Measurements from ENCODE around the gene SNX1. TPM values are rescaled to one million over a fixed set of nuclear protein-coding genes. Genes with fewer than 3 reads are reported as not detected.

Gene SNX1
- total RNA-seq, 1 experiment from 2014 or later: 97.9 TPM

- DNase-seq: peak; percentile 99
- Histone ChIP-seq H3K9me3 (no peaks in the 10 kb centered on the region), H3K4me3 (peak within 1 kb of the TSS; percentile 73)
Measured at GRCh38 chr15:64162869-64163658, 67.3 kb downstream of the SNX1 start, which contains the start of gene PPIB. Gene PPIB (minus strand): TSS chr15:64163022. CDS start chr15:64162986, 36 bp downstream.

GRCh38 chr15:64163659-64164362, 68.0 kb downstream of the SNX1 start:
- DNase-seq: no peak
- Histone ChIP-seq H3K9me3 (no peaks in the 10 kb centered on the region), H3K27me3 (no peaks in the 10 kb centered on the region), H3K4me3 (peak overlapping the region; percentile 47), H3K36me3 (peaks cover 35% of the 10 kb centered on the region)

More at GRCh38 chr15:64162869-64163658, 67.3 kb downstream of the SNX1 start, which contains the start of gene PPIB:
- no peaks in the 10 kb centered on the region for H3K27me3 ChIP-seq
- H3K36me3 ChIP-seq: peaks cover 43% of the 10 kb centered on the region

DNA sequence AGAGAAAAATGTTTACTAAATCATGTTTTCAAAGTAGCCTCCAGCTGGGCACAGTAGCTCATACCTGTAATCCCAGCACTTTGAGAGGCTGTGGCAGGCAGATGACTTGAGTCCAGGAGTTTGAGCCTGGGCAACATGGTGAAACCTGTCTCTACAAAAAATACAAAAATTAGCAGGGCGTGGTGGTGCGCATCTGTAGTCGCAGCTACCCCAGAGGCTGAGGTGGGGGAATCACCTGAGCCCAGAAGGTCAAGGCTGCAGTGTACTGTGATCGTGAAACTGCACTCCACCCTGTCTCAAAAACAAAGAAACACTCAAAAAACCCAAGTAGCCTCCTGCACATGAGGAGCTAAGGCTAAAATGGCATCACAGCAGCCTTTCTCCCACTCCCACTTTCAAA, 68.7 kb downstream of the SNX1 start:
- Histone ChIP-seq H3K4me3 (no peak overlapping the region), H3K9me3 (no peaks in the 10 kb centered on the region), H3K36me3 (peaks cover 29% of the 10 kb centered on the region), H3K27me3 (no peaks in the 10 kb centered on the region)
- no peak for DNase-seq

GRCh38 chr15:64166102-64166890, 70.5 kb downstream of the SNX1 start:
- no peak overlapping the region for H3K4me3 ChIP-seq
- peaks cover 17% of the 10 kb centered on the region for H3K36me3 ChIP-seq
- H3K27me3 ChIP-seq: no peaks in the 10 kb centered on the region
- no peaks in the 10 kb centered on the region for H3K9me3 ChIP-seq
- no peak for DNase-seq

GRCh38 chr15:64180235-64180824, 84.5 kb downstream of the SNX1 start:
- Histone ChIP-seq H3K27me3 (no peaks in the 10 kb centered on the region), H3K4me3 (no peak overlapping the region)

DNA sequence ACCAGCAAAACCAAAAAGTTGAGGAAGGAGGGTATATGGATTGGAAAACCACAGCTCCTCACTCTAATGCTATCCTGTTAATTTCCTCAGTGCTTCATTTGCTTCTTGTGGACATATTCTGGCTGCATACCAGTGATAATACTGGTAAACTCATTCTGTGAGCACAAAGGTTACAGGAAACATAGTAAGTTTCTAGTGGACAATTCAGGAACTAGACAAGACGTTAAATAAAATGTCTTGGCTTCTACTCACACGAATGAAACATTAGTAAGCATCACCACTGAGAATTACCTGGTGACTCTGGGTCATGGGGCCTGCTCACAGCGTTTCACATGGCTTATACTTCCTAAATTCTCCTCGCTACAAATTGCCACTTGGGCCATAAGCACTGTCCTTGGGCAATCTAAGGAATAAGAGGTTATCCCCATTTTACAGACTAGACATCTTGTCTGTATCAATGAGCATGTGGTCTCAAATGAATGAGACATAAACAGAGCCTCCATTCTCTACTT, 87.1 kb downstream of the SNX1 start:
- Histone ChIP-seq H3K36me3 (peaks cover 15% of the 10 kb centered on the region), H3K4me3 (no peak overlapping the region), H3K27me3 (no peaks in the 10 kb centered on the region), H3K9me3 (no peaks in the 10 kb centered on the region)
- DNase-seq: no peak

More at GRCh38 chr15:64180235-64180824, 84.5 kb downstream of the SNX1 start:
- Histone ChIP-seq H3K9me3 (no peaks in the 10 kb centered on the region), H3K36me3 (peaks cover 14% of the 10 kb centered on the region)
- no peak for DNase-seq

DNA sequence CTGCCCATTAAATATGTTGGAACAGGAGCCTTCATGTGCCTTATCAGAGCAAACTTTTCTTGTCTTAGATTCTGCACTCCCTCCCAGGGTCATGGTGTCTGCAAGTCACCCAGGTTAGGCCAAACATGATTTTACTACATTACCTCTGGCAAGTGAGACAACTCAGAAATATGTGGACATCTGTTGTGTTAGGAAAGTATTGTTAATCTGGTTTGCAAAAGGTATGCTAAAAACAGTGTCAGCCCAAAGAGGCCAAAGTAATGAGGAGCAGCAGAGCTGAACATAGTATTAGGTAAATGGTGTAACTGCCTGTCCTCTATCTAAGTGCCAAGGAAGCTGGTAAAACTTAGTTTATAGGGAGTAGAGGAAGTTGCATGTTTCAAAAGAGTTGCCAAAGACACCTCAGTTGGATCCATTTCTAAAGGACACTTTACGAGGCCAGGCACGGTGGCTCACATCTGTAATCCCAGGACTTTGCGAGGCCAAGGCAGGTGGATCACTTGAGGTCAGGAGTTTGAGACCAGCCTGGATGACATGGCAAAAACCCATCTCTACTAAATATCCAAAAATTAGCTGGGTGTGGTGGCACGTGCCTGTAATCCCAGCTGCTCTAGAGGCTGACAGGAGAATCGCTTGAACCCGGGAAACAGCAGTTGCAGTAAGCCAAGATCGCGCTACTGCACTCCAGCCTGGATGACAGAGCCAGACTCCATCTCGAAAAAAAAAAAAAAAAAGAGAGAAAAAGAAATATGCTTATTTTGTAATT, 89.5 kb downstream of the SNX1 start:
- H3K27me3 ChIP-seq: no peaks in the 10 kb centered on the region
- no peak overlapping the region for H3K4me3 ChIP-seq
- peaks cover 19% of the 10 kb centered on the region for H3K36me3 ChIP-seq
- H3K9me3 ChIP-seq: no peaks in the 10 kb centered on the region
- DNase-seq: no peak

GRCh38 chr15:64187396-64188191, 91.8 kb downstream of the SNX1 start:
- peaks cover 17% of the 10 kb centered on the region for H3K36me3 ChIP-seq
- DNase-seq: no peak
- no peak overlapping the region for H3K4me3 ChIP-seq

More at GRCh38 chr15:64187396-64188191, 91.8 kb downstream of the SNX1 start:
- Histone ChIP-seq H3K27me3 (no peaks in the 10 kb centered on the region), H3K9me3 (no peaks in the 10 kb centered on the region)

Other genes with a start within 250 kb of the SNX1 start
- 1.3 and 3.5 TPM in 2 replicates for gene DAPK2, start 49.5 kb upstream of the SNX1 start, total RNA-seq (2014; rRNA removed; shearing (Covaris generic); ENCODE audit: low replicate concordance)
- gene CIAO2A, start 2.1 kb upstream of the SNX1 start, total RNA-seq (2014; rRNA removed; shearing (Covaris generic); ENCODE audit: low replicate concordance): 176 and 187 TPM in 2 replicates
- gene SNX22, start 55.7 kb downstream of the SNX1 start, total RNA-seq (2014; rRNA removed; shearing (Covaris generic); ENCODE audit: low replicate concordance): not detected in 2 replicates
- 1,039 and 1,137 TPM in 2 replicates for gene PPIB, start 67.0 kb downstream of the SNX1 start, total RNA-seq (2014; rRNA removed; shearing (Covaris generic); ENCODE audit: low replicate concordance)

Measured in MG63 (cell line).